GM21717 (cell line): ENCODE results near the gene HSPA4.

Experiments
- ATAC-seq: cut with Tn5 transposase; IDR thresholded peaks from one replicate; pipeline ENCODE4 v1.9.1; 2021; ENCODE audit warnings: mild to moderate bottlenecking, moderate library complexity; ENCODE audit not compliant: unreplicated experiment

Gene HSPA4

DNA sequence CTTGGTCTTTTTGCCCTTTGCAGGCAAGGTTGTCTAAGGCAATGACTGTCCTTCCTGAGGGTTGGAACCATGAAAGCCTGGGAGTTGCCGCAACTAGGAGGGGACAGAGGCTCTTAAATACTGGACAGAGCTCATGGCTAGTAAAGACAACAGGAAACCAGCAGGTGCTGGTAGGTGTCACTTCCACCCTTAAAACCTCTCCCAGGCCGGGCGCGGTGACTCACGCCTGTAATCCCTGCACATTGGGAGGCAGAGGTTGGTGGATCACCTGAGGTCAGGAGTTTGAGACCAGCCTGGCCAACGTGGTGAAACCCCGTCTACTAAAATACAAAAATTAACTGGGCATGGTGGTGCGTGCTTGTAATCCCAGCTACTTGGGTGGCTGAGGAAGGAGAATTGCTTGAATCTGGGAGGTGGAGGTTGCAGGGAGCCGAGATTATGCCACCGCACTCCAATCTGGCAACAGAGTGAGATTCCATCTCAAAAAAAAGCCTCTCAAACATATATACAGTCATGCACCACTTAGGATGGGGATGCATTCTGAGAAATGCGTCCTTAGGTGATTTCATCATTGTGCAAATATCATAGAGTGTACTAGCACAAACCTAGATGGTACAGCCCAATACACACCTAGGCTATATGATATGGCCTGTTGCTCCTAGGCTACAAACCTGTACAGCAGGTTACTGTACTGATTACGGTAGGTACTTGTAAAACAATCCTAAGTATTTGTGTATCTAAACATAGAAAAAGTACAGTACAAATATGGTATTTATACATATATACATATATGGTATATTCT is 102.7 kb downstream of the HSPA4 start:
- ATAC-seq: no peak

DNA sequence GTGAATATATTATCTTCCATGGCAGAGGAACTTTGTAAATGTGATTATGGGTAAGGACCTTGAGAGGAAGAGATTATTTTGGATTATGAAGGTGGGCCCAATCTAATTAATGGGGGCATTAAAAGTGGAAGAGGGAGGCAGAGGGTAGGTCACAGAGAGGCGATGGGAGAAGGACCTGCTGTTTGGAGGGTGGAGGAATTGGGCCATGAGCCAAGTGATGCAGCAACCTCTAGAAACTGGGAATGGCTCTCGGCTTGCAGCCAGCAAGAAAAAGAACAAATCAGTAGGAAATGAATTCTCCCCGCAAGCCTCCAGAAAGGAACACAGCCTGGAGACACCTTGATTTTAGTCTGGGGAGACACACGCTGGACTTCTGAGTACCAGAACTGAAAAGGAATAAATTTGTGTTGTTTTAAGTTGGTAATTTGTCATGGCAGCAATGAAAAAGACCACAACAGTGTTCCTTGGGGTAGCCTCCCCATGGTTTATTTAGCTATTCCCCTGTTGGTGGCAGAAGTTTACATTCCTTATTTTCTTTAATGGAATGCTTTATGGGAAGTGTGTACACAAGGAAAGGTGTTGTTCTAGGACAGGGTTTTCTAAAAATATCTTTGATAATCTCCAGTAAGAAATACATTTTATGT is 103.6 kb downstream of the HSPA4 start:
- no peak for ATAC-seq
